HFF-Myc (cell line): ENCODE results near the gene TRIM26.
"Not testable (repeated sequence)": the region's sequence is repeated elsewhere in the genome, so short reads cannot be mapped to it uniquely, and the experiment has no call there.

Experiments used
- DNase-seq: peaks from one replicate; pipeline ENCODE4 v3.0.0-alpha.2; 2011; ENCODE audit warnings: low read depth; ENCODE audit errors: extremely low read depth
- H3K4me3 ChIP-seq: replicated peaks from 2 replicates; pipeline ENCODE4 v1.5.1; 2011; ENCODE audit warnings: low read depth, mild to moderate bottlenecking, control low read depth, low read length
- TF ChIP-seq, protein P1 (sequence below): IDR thresholded peaks from 2 replicates; pipeline ENCODE4 v1.5.1; 2012; ENCODE audit warnings: mild to moderate bottlenecking, low read depth, low read length, control low read depth; ENCODE audit errors: missing control alignments

Gene TRIM26

DNA sequence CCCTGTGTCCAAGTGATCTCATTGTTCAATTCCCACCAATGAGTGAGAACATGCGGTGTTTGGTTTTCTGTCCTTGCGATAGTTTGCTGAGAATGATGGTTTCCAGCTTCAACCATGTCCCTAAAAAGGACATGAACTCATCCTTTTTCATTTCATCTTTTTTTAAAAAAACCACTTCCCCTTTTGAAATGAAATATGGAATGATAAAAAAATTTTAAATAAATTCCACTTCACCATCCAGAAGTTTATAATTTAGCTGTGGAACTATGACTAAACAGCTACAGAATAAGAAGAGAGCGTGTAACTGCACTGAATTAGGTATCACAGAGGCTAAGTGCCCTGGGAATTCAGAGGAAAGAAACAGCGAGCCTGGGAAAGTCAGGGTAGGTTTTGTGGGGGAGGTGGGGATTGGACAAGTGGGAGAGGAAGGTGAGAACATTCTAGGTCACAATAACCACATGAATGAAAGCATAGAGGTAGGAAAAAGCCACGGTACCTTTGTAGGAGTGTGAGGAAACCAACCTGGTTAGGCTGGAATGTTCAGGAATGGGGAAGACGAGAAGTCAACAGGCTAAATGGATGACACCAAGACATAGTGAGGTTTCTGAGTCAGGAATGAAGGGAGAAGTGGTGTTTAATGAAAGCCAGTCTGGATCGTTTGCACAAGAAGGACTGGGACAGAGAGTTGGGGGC is 63.2 kb downstream of the TRIM26 start:
- no peak for DNase-seq
- H3K4me3 ChIP-seq, result no peak overlapping the region
- TF ChIP-seq, protein P1, sequence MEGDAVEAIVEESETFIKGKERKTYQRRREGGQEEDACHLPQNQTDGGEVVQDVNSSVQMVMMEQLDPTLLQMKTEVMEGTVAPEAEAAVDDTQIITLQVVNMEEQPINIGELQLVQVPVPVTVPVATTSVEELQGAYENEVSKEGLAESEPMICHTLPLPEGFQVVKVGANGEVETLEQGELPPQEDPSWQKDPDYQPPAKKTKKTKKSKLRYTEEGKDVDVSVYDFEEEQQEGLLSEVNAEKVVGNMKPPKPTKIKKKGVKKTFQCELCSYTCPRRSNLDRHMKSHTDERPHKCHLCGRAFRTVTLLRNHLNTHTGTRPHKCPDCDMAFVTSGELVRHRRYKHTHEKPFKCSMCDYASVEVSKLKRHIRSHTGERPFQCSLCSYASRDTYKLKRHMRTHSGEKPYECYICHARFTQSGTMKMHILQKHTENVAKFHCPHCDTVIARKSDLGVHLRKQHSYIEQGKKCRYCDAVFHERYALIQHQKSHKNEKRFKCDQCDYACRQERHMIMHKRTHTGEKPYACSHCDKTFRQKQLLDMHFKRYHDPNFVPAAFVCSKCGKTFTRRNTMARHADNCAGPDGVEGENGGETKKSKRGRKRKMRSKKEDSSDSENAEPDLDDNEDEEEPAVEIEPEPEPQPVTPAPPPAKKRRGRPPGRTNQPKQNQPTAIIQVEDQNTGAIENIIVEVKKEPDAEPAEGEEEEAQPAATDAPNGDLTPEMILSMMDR, result no peak

DNA sequence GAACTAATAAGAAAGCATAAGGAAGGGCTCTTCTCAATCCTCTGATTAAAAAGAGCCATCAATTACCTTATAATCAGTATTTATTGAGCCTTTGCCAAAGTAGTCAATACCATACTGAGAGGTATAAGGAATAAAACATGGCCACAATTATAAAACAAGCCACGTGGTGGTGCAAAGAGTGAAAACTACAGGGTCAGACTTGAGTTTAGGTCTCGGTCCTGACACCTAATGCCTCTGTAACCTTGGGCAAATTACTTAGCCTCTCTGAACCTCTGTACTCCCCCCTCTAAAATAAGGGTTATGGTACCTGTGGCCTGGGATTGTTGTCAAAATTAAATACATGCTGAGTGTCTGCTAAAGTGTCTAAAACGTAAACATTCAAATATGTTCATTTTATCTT is 64.0 kb downstream of the TRIM26 start:
- DNase-seq, result no peak
- TF ChIP-seq, protein P1, result no peak
- no peak overlapping the region for H3K4me3 ChIP-seq

DNA sequence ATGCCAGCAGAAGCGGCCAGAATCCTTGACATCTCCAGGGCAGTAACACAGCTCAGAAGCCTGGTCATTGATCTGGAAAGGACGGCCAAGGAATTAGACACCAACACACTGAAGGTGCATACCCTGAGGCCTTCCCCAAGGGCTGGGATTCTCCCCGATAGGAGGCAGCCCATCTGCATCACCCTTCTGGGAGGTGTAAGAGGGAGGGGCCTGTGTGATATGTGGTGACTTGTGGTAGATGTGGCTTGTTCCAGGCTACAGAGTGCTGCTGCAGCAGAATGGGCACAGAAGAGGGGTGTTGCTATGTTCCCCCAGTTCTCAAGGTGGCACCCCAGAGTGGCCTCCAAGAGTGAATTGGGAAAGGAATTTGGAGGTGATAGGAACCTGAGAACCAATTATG is 66.1 kb downstream of the TRIM26 start:
- TF ChIP-seq, protein P1, result no peak
- no peak for DNase-seq
- no peak overlapping the region for H3K4me3 ChIP-seq

DNA sequence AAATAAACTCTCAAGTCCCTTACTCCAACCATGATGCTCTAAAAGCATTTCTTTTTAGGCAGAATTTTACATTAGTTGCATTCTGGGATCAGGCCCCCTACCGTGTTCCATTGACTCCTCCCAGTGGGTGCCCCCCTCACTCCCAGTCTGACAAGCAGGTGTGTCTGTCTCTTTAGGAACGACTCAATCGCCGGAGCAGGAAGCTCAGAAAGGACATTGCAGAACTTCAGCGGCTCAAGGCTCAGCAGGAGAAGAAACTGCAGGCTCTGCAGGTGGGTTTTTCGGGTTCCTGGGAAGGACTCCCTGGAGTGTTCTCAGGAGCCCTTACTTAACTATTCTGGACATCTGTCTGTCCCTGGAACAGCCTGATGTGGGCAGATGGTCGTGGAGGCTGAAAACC is 67.4 kb downstream of the TRIM26 start:
- no peak overlapping the region for H3K4me3 ChIP-seq
- no peak for DNase-seq
- TF ChIP-seq, protein P1, result no peak

DNA sequence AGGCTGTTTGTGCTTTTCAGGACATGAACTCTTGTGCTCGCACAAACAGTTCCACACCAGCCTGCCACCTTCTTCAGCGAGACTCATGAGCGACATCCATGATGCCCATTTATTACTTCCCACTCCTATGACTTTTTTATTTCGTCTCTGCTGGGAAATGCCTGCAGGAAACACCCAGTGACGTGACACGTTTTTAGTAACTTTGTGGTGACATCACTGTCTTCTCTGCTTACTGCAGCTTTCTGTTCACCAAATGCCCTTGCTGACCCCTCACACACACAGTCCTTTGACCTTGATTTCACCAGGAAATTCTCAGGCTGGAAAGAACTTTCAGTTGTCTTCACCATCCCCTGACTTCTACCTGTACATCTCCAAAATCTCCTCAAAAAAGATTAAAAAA is 68.4 kb downstream of the TRIM26 start:
- TF ChIP-seq, protein P1, result no peak
- no peak for DNase-seq
- H3K4me3 ChIP-seq, result no peak overlapping the region

DNA sequence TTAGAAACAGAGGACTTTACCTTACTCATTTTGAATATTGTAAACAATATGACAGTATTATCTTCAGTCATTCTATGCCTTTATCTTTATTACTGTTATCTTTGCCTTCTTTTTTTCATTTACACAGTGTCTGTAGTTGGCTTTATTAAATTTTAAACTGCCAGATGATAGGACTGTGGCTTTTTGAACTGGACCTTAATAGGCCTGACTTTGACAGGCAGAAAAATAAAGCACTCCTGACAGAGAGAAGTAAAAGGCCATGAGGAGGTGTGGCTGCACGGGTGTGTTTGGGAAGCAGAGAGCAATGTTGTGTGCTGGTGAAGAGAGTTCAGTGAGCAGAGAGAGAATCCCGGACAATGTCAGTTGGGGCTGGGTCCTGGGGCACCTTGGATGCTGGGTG is 69.4 kb downstream of the TRIM26 start:
- TF ChIP-seq, protein P1, result no peak
- H3K4me3 ChIP-seq, result no peak overlapping the region
- DNase-seq, result no peak

DNA sequence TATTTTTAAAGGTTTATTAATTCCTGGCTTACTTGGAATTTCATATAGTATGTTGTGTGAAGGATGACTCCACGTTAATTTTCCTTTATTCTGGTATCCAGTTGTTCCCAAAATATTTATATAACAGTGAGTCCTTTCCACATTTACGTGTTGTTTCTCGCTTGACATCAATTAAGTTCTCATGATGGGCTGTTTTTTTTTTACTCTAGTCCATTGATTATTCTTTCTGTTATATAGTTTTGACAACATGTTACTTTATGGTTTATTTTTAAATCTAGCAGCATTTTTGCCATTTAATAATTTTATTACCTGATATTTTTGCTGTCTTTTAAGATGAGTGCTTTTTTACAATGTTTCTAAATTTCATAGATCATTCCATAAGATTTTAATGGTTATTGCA is 70.5 kb downstream of the TRIM26 start:
- TF ChIP-seq, protein P1, result no peak
- no peak overlapping the region for H3K4me3 ChIP-seq
- no peak for DNase-seq

DNA sequence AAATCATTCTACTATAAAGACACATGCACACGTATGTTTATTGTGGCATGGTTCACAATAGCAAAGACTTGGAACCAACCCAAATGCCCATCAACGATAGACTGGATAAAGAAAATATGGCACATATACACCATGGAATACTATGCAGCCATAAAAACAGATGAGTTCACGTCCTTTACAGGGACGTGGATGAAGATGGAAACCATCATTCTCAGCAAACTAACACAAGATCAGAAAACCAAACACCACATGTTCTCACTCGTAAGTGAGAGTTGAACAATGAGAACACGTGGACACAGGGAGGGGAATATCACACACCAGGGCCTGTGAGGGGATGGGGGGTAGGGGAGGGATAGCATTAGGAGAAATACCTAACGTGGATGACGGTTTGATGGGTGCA is 73.0 kb downstream of the TRIM26 start:
- H3K4me3 ChIP-seq, DNase-seq: not testable (repeated sequence)
